GM10847 (cell line): Measurements from ENCODE around the gene CELA2A.

Experiments
- POLR2A ChIP-seq: IDR thresholded peaks from 2 replicates; pipeline ENCODE4 v1.6.1; 2011; ENCODE audit not compliant: insufficient read length; ENCODE audit errors: extremely low read depth

Gene CELA2A

DNA sequence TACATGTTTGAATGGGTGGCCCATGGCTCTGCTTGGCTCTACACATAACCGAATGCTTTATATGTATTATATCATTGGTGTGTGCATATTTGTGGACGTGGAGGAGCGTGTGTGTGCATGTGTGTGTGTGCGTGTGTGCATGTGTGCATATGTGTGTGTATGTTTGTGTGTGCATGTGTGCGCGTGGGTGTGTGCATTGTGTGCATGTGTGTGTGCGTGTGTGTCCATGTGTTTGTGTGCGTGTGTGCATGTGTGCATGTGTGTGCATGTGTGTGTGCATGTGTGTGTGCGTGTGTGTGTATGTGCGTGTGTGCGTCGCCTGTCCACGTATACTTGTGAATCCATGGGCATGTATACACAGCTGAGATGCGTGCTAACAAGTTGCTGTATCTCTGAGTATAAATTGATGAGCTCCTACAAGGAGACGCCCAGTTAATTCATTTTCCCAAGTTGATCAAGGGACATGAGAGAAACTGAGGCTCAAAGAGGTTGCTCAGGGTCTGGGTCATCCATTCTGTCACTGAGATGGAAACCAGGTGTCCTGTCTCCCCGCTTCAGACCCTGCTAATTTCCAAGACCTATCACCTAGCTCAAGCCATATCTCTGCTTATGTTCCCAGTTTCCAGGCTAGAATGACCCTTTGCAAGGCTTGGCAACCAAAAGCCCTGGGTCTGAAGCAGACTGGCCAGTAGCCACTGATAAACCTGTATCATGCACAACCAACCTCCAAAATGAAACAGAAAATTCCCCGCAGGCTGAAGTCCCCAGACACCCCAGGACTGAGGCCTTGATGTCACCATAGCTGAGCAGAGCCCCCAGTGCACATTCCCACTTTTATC is 21.1 kb upstream of the CELA2A start:
- no peak for TF ChIP-seq POLR2A

GRCh38 chr1:15436881-15437442 is 19.6 kb upstream of the CELA2A start:
- TF ChIP-seq POLR2A = no peak

- no peak for TF ChIP-seq POLR2A
These were observed 17.2 kb upstream of the CELA2A start for GRCh38 chr1:15439325-15439724.

DNA sequence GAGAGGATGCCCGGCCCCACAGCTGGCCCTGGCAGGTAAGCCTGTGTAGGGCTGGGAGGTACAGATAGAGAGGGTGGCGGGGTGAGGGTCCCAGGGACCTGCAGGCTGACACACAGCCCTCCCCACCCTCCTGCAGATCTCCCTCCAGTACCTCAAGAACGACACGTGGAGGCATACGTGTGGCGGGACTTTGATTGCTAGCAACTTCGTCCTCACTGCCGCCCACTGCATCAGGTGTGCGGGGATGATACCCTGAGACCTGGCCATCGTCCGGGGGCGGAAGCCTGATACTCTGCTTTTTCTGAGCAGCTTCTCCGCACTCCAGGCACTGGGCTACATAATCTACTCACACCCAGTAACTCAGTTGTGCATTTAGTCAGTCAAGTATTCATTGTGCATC is 16.2 kb upstream of the CELA2A start:
- no peak for TF ChIP-seq POLR2A

DNA sequence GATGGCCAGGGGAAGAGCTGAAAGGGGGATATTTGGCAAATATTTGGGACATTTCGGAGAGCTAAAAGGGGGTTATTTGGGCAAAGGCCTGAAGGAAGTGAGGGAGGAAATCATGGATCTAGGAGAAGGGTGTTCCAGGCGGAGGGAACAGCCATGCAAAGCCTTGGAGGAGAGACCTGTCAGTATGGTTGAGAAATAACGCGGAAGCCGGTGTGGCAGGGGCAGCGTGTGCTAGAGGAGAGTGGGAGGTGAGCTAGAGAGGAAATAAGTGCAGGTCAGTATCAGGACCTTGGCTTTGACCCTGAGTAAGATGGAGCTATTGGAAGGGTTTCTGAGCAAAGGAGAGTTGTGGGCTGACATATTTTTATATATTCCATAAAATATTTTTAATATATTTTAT is 15.3 kb upstream of the CELA2A start:
- no peak for TF ChIP-seq POLR2A

- TF ChIP-seq POLR2A = no peak
These were observed 14.4 kb upstream of the CELA2A start for GRCh38 chr1:15442119-15442518.

GRCh38 chr1:15442759-15443158 is 13.8 kb upstream of the CELA2A start:
- TF ChIP-seq POLR2A = no peak

DNA sequence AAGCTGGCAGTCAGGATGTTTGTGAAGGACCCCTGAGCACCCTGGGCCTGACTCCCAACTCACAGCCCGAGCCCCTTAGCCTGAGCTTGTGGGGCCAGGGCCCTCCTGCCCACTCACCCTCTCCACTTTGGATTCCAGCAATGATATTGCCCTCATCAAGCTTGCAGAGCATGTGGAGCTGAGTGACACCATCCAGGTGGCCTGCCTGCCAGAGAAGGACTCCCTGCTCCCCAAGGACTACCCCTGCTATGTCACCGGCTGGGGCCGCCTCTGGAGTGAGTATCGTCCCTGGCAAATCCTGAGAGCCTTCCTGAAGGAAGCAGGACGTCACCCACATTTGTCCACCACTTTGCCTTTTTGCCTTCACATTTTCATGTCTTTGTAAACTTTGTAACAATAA is 13.3 kb upstream of the CELA2A start:
- no peak for TF ChIP-seq POLR2A

- TF ChIP-seq POLR2A = no peak
These were observed 11.8 kb upstream of the CELA2A start for GRCh38 chr1:15444468-15445389.

DNA sequence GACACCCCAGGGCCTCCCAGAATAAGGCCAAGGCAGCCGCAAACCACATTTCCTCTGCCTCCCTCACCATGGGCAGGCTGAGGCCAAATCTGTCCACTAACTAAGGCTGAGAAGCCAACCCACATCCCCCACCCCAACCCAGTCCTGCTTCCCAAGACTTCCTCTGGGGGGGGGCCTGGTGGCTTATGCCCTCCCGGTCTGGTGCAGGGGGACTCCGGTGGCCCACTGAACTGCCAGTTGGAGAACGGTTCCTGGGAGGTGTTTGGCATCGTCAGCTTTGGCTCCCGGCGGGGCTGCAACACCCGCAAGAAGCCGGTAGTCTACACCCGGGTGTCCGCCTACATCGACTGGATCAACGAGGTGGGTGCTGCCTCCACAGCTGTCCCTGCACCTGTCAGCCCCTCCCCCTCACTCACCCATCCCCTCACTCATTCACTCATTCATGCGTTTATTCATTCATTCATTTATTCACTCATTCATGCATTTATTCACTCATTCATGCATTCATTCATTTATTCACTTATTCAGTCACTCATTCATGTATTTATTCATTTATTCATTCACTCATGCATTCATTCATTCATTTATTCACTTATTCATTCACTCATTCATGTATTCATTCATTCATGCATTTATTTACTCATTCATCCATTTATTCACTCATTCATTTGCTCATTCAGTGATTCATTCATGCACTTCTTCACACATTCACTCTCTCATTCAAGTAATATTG is 11.0 kb upstream of the CELA2A start:
- TF ChIP-seq POLR2A = no peak

DNA sequence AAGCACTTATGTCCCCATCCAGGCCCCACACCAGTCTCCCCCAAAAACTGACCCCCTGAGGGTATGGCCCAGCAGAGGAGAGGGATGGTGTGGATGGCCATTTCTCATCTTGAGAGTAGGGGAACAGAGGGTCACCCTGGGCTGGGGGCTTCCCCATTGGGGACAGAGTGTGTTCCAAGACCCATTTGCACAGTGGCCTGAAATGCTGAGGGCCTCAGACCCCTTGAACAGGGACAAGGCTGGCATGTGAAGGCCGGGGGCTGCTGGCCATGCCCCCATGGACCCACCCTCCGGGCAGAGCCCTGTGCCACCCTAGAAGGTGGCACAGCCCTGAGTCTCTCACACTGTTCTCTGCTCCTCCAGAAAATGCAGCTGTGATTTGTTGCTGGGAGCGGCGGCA is 10.3 kb upstream of the CELA2A start:
- no peak for TF ChIP-seq POLR2A

DNA sequence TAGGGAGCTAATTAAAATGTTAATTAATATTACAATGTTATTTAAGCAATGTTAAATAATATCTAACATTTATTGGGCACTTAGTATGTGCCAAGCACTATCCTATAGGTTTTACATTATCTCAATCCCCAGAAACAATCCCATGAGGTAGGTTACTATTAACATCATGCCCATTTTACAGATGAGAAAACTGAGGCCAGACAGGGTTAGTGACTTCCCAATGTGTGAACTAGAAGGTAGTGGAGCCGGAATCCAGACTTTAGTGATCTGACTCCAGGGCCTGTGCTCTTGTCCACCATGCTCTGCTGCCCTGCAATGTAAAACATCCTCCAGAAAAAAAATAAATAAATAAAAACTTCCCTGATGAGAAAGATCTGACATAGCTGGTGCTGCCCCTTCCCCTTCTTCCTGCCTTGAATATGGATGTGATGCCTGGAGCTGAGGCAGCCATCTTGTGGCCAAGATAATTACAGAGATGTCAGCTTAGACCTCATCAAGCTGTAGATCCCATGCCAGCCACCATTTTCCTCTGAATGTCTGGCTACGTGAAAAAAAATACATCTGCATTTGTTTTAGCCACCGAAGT is 7.6 kb upstream of the CELA2A start:
- TF ChIP-seq POLR2A = no peak

DNA sequence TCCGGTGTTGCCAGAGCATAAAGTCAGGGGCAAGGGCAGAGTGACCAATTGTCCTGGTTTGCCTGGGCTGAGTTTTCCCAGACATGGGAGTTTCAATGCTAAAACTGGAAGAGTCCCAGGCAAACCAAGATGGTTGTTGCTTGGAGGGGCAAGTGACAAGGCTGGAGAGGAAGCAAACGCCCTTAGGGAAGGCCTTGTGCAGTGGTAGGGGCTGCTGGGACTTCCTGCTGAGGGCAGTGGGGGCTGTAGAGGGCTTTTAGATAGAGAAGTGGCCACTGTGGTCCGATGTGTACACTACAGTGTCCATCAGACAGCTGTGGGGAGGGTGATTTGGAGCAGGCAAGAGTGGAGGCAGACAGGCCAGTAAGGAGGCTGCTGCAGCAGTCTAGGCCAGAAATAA is 7.0 kb upstream of the CELA2A start:
- TF ChIP-seq POLR2A = no peak

- no peak for TF ChIP-seq POLR2A
These were observed 5.4 kb upstream of the CELA2A start for GRCh38 chr1:15451014-15451722.
